A549 (cell line): ENCODE measurements around the gene RDH11. TPM values are rescaled to one million over a fixed set of nuclear protein-coding genes. Genes with fewer than 3 reads are reported as not detected.
A peak's percentile ranks its signal among the peaks of the same experiment; 100 is the strongest.

Experiments used
- ATAC-seq, 2 experiments: fragments of 200-7000 bp in 1 of 2; fragments of >200 bp in 1 of 2; cut with Nextera tagmentation in 1 of 2; cut with Tn5 transposase in 1 of 2; 3 replicates each; pipeline versions ENCODE4 v1.8.0 to v1.9.1; 2018 to 2020; ENCODE audit warnings: mild to moderate bottlenecking in 1 of 2, moderate library complexity in 1 of 2
- CTCF ChIA-PET: fragments of 300-600 bp; sonication (Branson Sonifier 250); formaldehyde crosslinking; extraction: SDS; loops from one replicate; lab custom pipeline; 2021; ENCODE audit warnings: antibody characterized with exemption, inconsistent platforms; lab: Yijun Ruan, JAX
- POLR2A ChIA-PET: fragments of 350-600 bp; formaldehyde crosslinking; extraction: SDS; loops from one replicate; lab custom pipeline; 2021; ENCODE audit warnings: antibody characterized with exemption, inconsistent platforms; lab: Yijun Ruan, JAX
- DNase-seq, 2 experiments: peaks; one replicate each; pipeline versions ENCODE4 v3.0.0 to v3.0.0-alpha.2; 2011 to 2016; ENCODE audit warnings: low read depth in 1 of 2, low spot score in 1 of 2
- FAIRE-seq: peaks from 2 replicates; lab custom pipeline; 2011; peaks lifted over from hg19 to GRCh38; lab: Jason Lieb, UNC
- H3K27ac ChIP-seq, 2 experiments: fragments of >200 bp; sonication (Bioruptor Twin); formaldehyde crosslinking; 3 replicates each; pipeline ENCODE4 v1.5.1; 2016 to 2017
- H3K4me1 ChIP-seq: fragments of >200 bp; sonication (Bioruptor Twin); formaldehyde crosslinking; 3 replicates; pipeline ENCODE4 v1.6.1; 2016
- H3K4me2 ChIP-seq: fragments of >200 bp; sonication (Bioruptor Twin); formaldehyde crosslinking; 3 replicates; pipeline ENCODE4 v1.6.1; 2016
- H3K4me3 ChIP-seq: fragments of >200 bp; sonication (Bioruptor Twin); formaldehyde crosslinking; 3 replicates; pipeline ENCODE4 v1.5.1; 2016
- H3K9me3 ChIP-seq: fragments of >200 bp; sonication (Bioruptor Twin); formaldehyde crosslinking; 3 replicates; pipeline ENCODE4 v1.6.1; 2016
- ATOH8 ChIP-seq: fragments of 250-450 bp; sonication (Bioruptor Pico); IDR thresholded peaks from 2 replicates; pipeline ENCODE4 v1.5.0; 2020; ENCODE audit warnings: low read depth, mild to moderate bottlenecking, moderate library complexity
- BHLHE40 ChIP-seq: IDR thresholded peaks from 2 replicates; pipeline ENCODE4 v1.6.1; 2012; ENCODE audit warnings: low read depth, low read length, inconsistent platforms
- CBX2 ChIP-seq: fragments of 200-600 bp; sonication (generic); IDR thresholded peaks from 2 replicates; pipeline ENCODE4 v1.6.1; 2016; ENCODE audit warnings: low read depth, mild to moderate bottlenecking, borderline replicate concordance
- CBX8 ChIP-seq: fragments of 200-600 bp; sonication (generic); IDR thresholded peaks from 2 replicates; pipeline ENCODE4 v1.6.1; 2016
- CEBPB ChIP-seq, 2 experiments: fragments of >200 bp in 1 of 2; sonication (Bioruptor Twin) in 1 of 2; formaldehyde crosslinking in 1 of 2; IDR thresholded peaks; 2 replicates each; pipeline ENCODE4 v1.6.1; 2012 to 2016
- CHD2 ChIP-seq: fragments of 150-350 bp; IDR thresholded peaks from 2 replicates; pipeline ENCODE4 v1.6.1; 2014; ENCODE audit warnings: low read length; ENCODE audit not compliant: partially characterized antibody
- CTCF ChIP-seq: fragments of >200 bp; sonication (Bioruptor Twin); formaldehyde crosslinking; IDR thresholded peaks from 3 replicates; pipeline ENCODE4 v1.5.1; 2016
- ELK1 ChIP-seq: fragments of 150-350 bp; IDR thresholded peaks from 2 replicates; pipeline ENCODE4 v1.6.1; 2014; ENCODE audit warnings: low read depth, mild to moderate bottlenecking, low read length
- FOSB ChIP-seq: fragments of 250-450 bp; sonication (Bioruptor Pico); IDR thresholded peaks from 2 replicates; pipeline ENCODE4 v1.5.0; 2020; ENCODE audit warnings: mild to moderate bottlenecking, moderate library complexity
- HDAC2 ChIP-seq: fragments of 200-600 bp; sonication (generic); IDR thresholded peaks from 2 replicates; pipeline ENCODE4 v1.6.1; 2016
- HES2 ChIP-seq: fragments of >200 bp; sonication (Bioruptor Twin); formaldehyde crosslinking; IDR thresholded peaks from 2 replicates; pipeline ENCODE4 v1.6.1; 2016
- HMGXB4 ChIP-seq: fragments of 250-450 bp; sonication (Bioruptor Pico); IDR thresholded peaks from 2 replicates; pipeline ENCODE4 v1.5.0; 2021; ENCODE audit warnings: mild to moderate bottlenecking, moderate library complexity, borderline replicate concordance
- HOXB13 ChIP-seq: fragments of 250-450 bp; sonication (Bioruptor Pico); IDR thresholded peaks from 2 replicates; pipeline ENCODE4 v1.5.0; 2020; ENCODE audit warnings: low read depth, mild to moderate bottlenecking, moderate library complexity
- KDM1A ChIP-seq: fragments of 200-600 bp; sonication (generic); IDR thresholded peaks from 2 replicates; pipeline ENCODE4 v1.6.1; 2016; ENCODE audit warnings: low read depth, mild to moderate bottlenecking
- MAFK ChIP-seq: fragments of 450-650 bp; IDR thresholded peaks from 2 replicates; pipeline ENCODE4 v1.6.1; 2014; ENCODE audit not compliant: partially characterized antibody
- NR3C1 ChIP-seq: fragments of >200 bp; sonication (Bioruptor Twin); formaldehyde crosslinking; IDR thresholded peaks from 3 replicates; pipeline ENCODE4 v1.6.1; 2017
- POLR2A ChIP-seq: IDR thresholded peaks from 2 replicates; pipeline ENCODE4 v1.6.1; 2012; ENCODE audit warnings: mild to moderate bottlenecking, low read length
- POLR2AphosphoS2 ChIP-seq: conservative IDR thresholded peaks from 2 replicates; pipeline ENCODE4 v1.6.1; 2012; ENCODE audit warnings: low read length, improper control_type of control experiment, inconsistent platforms
- ZSCAN20 ChIP-seq: fragments of 250-450 bp; sonication (Bioruptor Pico); IDR thresholded peaks from 2 replicates; pipeline ENCODE4 v1.8.0; 2022; ENCODE audit warnings: mild to moderate bottlenecking, moderate library complexity
- WGBS: methylation state at CpG from one replicate; pipeline ENCODE4 v1.1.6; 2017; ENCODE audit errors: missing lambda C conversion rate; 5-methylcytosine and 5-hydroxymethylcytosine counted together
- polyA plus RNA-seq, 4 experiments: library from polyadenylated mRNA; depleted of rRNA in 3 of 4; stranded (reverse); fragments of >200 nt; fragmentation: RNase III in 1 of 4; extraction: RNeasy Plus Mini Kit Qiagen cat#74134 plus additional on column Dnase treatment in 1 of 4; gene quantifications; 2 replicates in 3 of 4; 3 replicates in 1 of 4; pipeline ENCODE4 v1.2.3, GENCODE V29; 2011 to 2017

Gene RDH11
- polyA plus RNA-seq, 2 of the 4 experiments (the other 2 are of a cell fraction), result 85.7 to 132 TPM

- DNase-seq, result no peak
- no peak for TF ChIP-seq POLR2A
- Histone ChIP-seq H3K27ac (no peak overlapping the region), H3K4me3 (no peak overlapping the region), H3K9me3 (no peaks in the 10 kb centered on the region), H3K4me2 (no peak overlapping the region), H3K4me1 (peaks cover 5% of the 10 kb centered on the region; the same call in 1 of the 3 replicates)
- no peak for FAIRE-seq
- ChIA-PET POLR2A (no interaction called here), CTCF (no interaction called here)
- 55% methylated on average over 1 of the region's 1 CpG for WGBS
- no peak for ATAC-seq
These were observed 45.4 kb downstream of the RDH11 start for GRCh38 chr14:67650151-67650550.

GRCh38 chr14:67646131-67646530 is 49.4 kb downstream of the RDH11 start:
- Histone ChIP-seq H3K4me3 (no peak overlapping the region), H3K9me3 (no peaks in the 10 kb centered on the region), H3K27ac (no peak overlapping the region), H3K4me1 (no peaks in the 10 kb centered on the region), H3K4me2 (no peak overlapping the region)
- FAIRE-seq, result no peak
- no peak for ATAC-seq
- WGBS, result 89% methylated on average over 3 of the region's 3 CpGs
- CTCF ChIA-PET, result no interaction called here
- TF ChIP-seq MAFK (peak; percentile 42), NR3C1 (no peak), CBX8 (no peak)
- TF ChIP-seq, all 56 proteins: peak for 1
- no peak for DNase-seq
- POLR2A ChIA-PET, result no interaction called here

- Histone ChIP-seq H3K27ac (no peak overlapping the region), H3K4me3 (no peak overlapping the region), H3K4me2 (no peak overlapping the region), H3K9me3 (no peaks in the 10 kb centered on the region), H3K4me1 (no peaks in the 10 kb centered on the region)
- TF ChIP-seq ELK1 (no peak), HES2 (no peak), KDM1A (no peak), NR3C1 (no peak), HMGXB4 (no peak), CEBPB (IDR thresholded peaks at IDR 0.05) (no peak), CHD2 (no peak), CTCF (no peak), HDAC2 (no peak), POLR2AphosphoS2 (no peak), FOSB (CRISPR knock-in tag) (no peak), BHLHE40 (no peak), ATOH8 (CRISPR knock-in tag) (no peak), HOXB13 (CRISPR knock-in tag) (no peak), ZSCAN20 (CRISPR knock-in tag) (no peak), CBX2 (no peak)
- ATAC-seq, result no peak
- ChIA-PET CTCF (interaction anchor here (2.7 kb wide), 1 partner anchor 27 kb away, joined by 9 read pairs; no protein-coding TSS in a partner anchor), POLR2A (no interaction called here)
- no peak for FAIRE-seq
- WGBS, result 92% methylated on average over 5 of the region's 5 CpGs
- DNase-seq, result no peak
These were observed 50.1 kb downstream of the RDH11 start for GRCh38 chr14:67645414-67645813.
